HEK293 (cell line): ENCODE data around the gene SETD2.

Experiments
- CTCF ChIA-PET: fragments of 350-600 bp; formaldehyde crosslinking; extraction: SDS; loops from one replicate; lab custom pipeline; 2021; ENCODE audit warnings: antibody characterized with exemption; lab: Yijun Ruan, JAX
- POLR2A ChIA-PET: fragments of 300-600 bp; formaldehyde crosslinking; extraction: SDS; loops from one replicate; lab custom pipeline; 2020; ENCODE audit warnings: antibody characterized with exemption, inconsistent platforms; lab: Yijun Ruan, JAX
- H3K27ac ChIP-seq: fragments of 200-500 bp; sonication (Bioruptor generic); 2 replicates; pipeline ENCODE4 v1.5.1; 2014; ENCODE audit warnings: low read depth, low read length, control low read depth, inconsistent platforms; ENCODE audit errors: extremely low read depth
- H3K36me3 ChIP-seq, 2 experiments: fragments of 200-500 bp in 1 of 2; sonication (Bioruptor generic) in 1 of 2; 1 replicate in 1 of 2; 2 replicates in 1 of 2; pipeline ENCODE4 v1.5.1; 2014 to 2017; ENCODE audit warnings: inconsistent platforms in 2 of 2, low read length in 2 of 2; ENCODE audit not compliant: control insufficient read depth in 2 of 2, insufficient read depth in 1 of 2
- H3K4me1 ChIP-seq: fragments of 200-500 bp; sonication (Bioruptor generic); 2 replicates; pipeline ENCODE4 v1.5.1; 2014; ENCODE audit warnings: mild to moderate bottlenecking, low read length, inconsistent platforms; ENCODE audit not compliant: control insufficient read depth, insufficient read depth
- H3K4me3 ChIP-seq: 2 replicates; pipeline ENCODE4 v1.5.1; 2011; ENCODE audit warnings: low read depth, mild to moderate bottlenecking, control low read depth, low read length, moderate library complexity
- H3K9me3 ChIP-seq: fragments of 200-500 bp; sonication (Bioruptor generic); 2 replicates; pipeline ENCODE4 v1.5.1; 2014; ENCODE audit warnings: low read depth, low read length, inconsistent platforms; ENCODE audit not compliant: control insufficient read depth, insufficient read depth
- GLI4 ChIP-seq: fragments of 450-650 bp; formaldehyde crosslinking; IDR thresholded peaks from 2 replicates; pipeline ENCODE4 v1.5.1; 2016; ENCODE audit warnings: missing biosample characterization, missing genetic modification characterization
- HOXA7 ChIP-seq: sonication (generic); formaldehyde crosslinking; IDR thresholded peaks from 2 replicates; pipeline ENCODE4 v1.8.1; 2022; ENCODE audit warnings: missing genetic modification reagents, borderline replicate concordance
- YY2 ChIP-seq: fragments of 450-650 bp; formaldehyde crosslinking; IDR thresholded peaks from 2 replicates; pipeline ENCODE4 v1.5.1; 2016; ENCODE audit warnings: missing biosample characterization, missing genetic modification characterization
- ZBTB7A ChIP-seq: fragments of 450-650 bp; formaldehyde crosslinking; IDR thresholded peaks from 2 replicates; pipeline ENCODE4 v1.5.1; 2016; ENCODE audit warnings: low read depth, missing biosample characterization, missing genetic modification characterization
- ZFP69B ChIP-seq: fragments of 450-650 bp; formaldehyde crosslinking; IDR thresholded peaks from 2 replicates; pipeline ENCODE4 v1.5.1; 2016; ENCODE audit warnings: missing biosample characterization, missing genetic modification characterization
- ZNF112 ChIP-seq: fragments of 450-650 bp; formaldehyde crosslinking; IDR thresholded peaks from 2 replicates; pipeline ENCODE4 v1.5.0; 2017; ENCODE audit warnings: missing biosample characterization, missing genetic modification characterization
- ZNF114 ChIP-seq: fragments of 450-650 bp; formaldehyde crosslinking; IDR thresholded peaks from 2 replicates; pipeline ENCODE4 v1.5.0; 2017; ENCODE audit warnings: missing biosample characterization, missing genetic modification characterization
- ZNF16 ChIP-seq: fragments of 450-650 bp; formaldehyde crosslinking; IDR thresholded peaks from 2 replicates; pipeline ENCODE4 v1.5.1; 2016; ENCODE audit warnings: low read depth, missing biosample characterization, missing genetic modification characterization
- ZNF169 ChIP-seq: fragments of 450-650 bp; formaldehyde crosslinking; IDR thresholded peaks from 2 replicates; pipeline ENCODE4 v1.5.1; 2016; ENCODE audit warnings: missing biosample characterization, missing genetic modification characterization
- ZNF354C ChIP-seq: fragments of 450-650 bp; formaldehyde crosslinking; IDR thresholded peaks from 2 replicates; pipeline ENCODE4 v1.5.1; 2016; ENCODE audit warnings: missing biosample characterization, missing genetic modification characterization, low read depth, borderline replicate concordance
- ZNF416 ChIP-seq: fragments of 450-650 bp; formaldehyde crosslinking; IDR thresholded peaks from 2 replicates; pipeline ENCODE4 v1.5.1; 2016; ENCODE audit warnings: missing biosample characterization, missing genetic modification characterization
- ZNF521 ChIP-seq: fragments of 450-650 bp; formaldehyde crosslinking; IDR thresholded peaks from 2 replicates; pipeline ENCODE4 v1.5.1; 2017; ENCODE audit warnings: missing biosample characterization, mild to moderate bottlenecking, missing genetic modification characterization
- ZNF610 ChIP-seq: fragments of 450-650 bp; formaldehyde crosslinking; IDR thresholded peaks from 2 replicates; pipeline ENCODE4 v1.5.1; 2016; ENCODE audit warnings: missing biosample characterization, missing genetic modification characterization, borderline replicate concordance
- ZNF660 ChIP-seq: fragments of 450-650 bp; IDR thresholded peaks from 2 replicates; pipeline ENCODE4 v1.5.1; 2018; ENCODE audit warnings: missing biosample characterization, mild to moderate bottlenecking, missing genetic modification characterization
- ZNF768 ChIP-seq: fragments of 450-650 bp; formaldehyde crosslinking; IDR thresholded peaks from 2 replicates; pipeline ENCODE4 v1.5.1; 2018; ENCODE audit warnings: missing biosample characterization, mild to moderate bottlenecking, missing genetic modification characterization
- ZNF777 ChIP-seq: fragments of 450-650 bp; formaldehyde crosslinking; IDR thresholded peaks from 2 replicates; pipeline ENCODE4 v1.5.1; 2017; ENCODE audit warnings: missing biosample characterization, missing genetic modification characterization, borderline replicate concordance
- ZNF791 ChIP-seq: fragments of 450-650 bp; formaldehyde crosslinking; IDR thresholded peaks from 2 replicates; pipeline ENCODE4 v1.5.1; 2016; ENCODE audit warnings: missing biosample characterization, missing genetic modification characterization
- ZSCAN16 ChIP-seq: fragments of 450-650 bp; formaldehyde crosslinking; IDR thresholded peaks from 2 replicates; pipeline ENCODE4 v1.5.1; 2016; ENCODE audit warnings: missing biosample characterization, missing genetic modification characterization
- TF ChIP-seq, protein P1 (sequence below): fragments of 450-650 bp; formaldehyde crosslinking; IDR thresholded peaks from 2 replicates; pipeline ENCODE4 v1.5.1; 2016; ENCODE audit warnings: missing biosample characterization, missing genetic modification characterization
- TF ChIP-seq, protein P2 (sequence below): IDR thresholded peaks from 2 replicates; pipeline ENCODE4 v1.6.1; 2011; ENCODE audit warnings: mild to moderate bottlenecking, low read depth, low read length, borderline replicate concordance
- TF ChIP-seq, protein P3 (sequence below): fragments of 450-650 bp; formaldehyde crosslinking; IDR thresholded peaks from 2 replicates; pipeline ENCODE4 v1.5.1; 2016; ENCODE audit warnings: missing biosample characterization, missing genetic modification characterization
- TF ChIP-seq, protein P4 (sequence below): fragments of 450-650 bp; formaldehyde crosslinking; IDR thresholded peaks from 2 replicates; pipeline ENCODE4 v1.5.1; 2016; ENCODE audit warnings: missing biosample characterization, missing genetic modification characterization
- TF ChIP-seq, protein P5 (sequence below): fragments of 450-650 bp; formaldehyde crosslinking; IDR thresholded peaks from 2 replicates; pipeline ENCODE4 v1.5.1; 2017; ENCODE audit warnings: missing biosample characterization, missing genetic modification characterization

SETD2 gene

DNA sequence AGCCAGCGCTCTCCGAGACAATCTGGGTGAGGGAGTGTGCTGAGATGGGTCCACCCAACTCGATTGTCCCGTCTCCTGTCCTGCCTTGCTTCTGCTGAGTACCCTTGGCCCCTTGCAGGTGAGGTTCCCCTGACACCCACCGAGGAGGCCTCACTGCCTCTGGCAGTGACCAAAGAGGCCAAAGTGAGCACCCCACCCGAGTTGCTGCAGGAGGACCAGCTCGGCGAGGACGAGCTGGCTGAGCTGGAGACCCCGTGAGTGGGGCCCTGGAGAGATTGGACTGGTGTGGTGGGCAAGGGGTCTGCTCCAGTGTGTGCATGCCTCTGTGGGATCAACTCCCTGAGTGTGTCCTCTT, 160.9 kb downstream of the SETD2 start (continued):
- TF ChIP-seq ZNF777 (tag by site-specific recombination) (no peak), ZNF610 (tag by site-specific recombination) (no peak), ZNF768 (tag by site-specific recombination) (no peak)
- TF ChIP-seq, protein P1, sequence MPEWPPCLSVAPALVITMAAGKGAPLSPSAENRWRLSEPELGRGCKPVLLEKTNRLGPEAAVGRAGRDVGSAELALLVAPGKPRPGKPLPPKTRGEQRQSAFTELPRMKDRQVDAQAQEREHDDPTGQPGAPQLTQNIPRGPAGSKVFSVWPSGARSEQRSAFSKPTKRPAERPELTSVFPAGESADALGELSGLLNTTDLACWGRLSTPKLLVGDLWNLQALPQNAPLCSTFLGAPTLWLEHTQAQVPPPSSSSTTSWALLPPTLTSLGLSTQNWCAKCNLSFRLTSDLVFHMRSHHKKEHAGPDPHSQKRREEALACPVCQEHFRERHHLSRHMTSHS (tag by site-specific recombination): no peak

DNA sequence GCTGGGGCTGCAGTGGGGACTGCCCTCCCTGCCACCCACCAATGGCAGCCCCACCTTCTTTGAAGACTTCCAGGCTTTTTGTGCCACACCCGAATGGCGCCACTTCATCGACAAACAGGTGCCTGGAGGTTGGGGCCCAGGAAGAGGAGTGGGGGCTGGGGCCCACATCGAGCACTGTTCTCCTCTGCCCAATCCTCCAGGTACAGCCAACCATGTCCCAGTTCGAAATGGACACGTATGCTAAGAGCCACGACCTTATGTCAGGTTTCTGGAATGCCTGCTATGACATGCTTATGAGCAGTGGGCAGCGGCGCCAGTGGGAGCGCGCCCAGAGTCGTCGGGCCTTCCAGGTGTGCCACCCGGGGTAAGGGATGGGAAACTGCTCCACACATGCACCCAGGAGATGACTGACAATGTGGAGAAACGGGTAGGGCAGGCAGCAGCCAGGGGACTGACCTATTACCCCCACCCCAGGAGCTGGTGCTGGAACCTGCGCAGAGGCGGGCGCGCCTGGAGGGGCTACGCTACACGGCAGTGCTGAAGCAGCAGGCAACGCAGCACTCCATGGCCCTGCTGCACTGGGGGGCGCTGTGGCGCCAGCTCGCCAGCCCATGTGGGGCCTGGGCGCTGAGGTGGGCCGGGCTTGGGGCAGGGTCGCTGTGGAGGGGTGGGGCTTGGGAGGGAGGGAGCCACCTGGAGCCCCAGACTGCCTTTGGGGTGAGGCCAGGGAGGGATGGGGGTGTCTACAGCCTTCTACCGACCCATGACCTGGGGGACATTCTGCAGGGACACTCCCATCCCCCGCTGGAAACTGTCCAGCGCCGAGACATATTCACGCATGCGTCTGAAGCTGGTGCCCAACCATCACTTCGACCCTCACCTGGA, 161.5 kb downstream of the SETD2 start:
- ChIA-PET POLR2A (no interaction called here), CTCF (interaction anchor here (0.6 to 1.0 kb wide), 2 partner anchors 18 to 302 kb away, joined by 3 read pairs; no protein-coding TSS in a partner anchor)
- Histone ChIP-seq H3K27ac (no peak overlapping the region), H3K4me3 (no peak overlapping the region), H3K4me1 (no peaks in the 10 kb centered on the region), H3K36me3 (peaks cover 0 to 88% of the 10 kb centered on the region in 2 experiments; a peak in 1 of 3 replicates), H3K9me3 (no peaks in the 10 kb centered on the region)
- no peak for TF ChIP-seq HOXA7 (CRISPR knock-in tag)
- no peak for TF ChIP-seq ZNF660 (tag by site-specific recombination)
- TF ChIP-seq, protein P2, sequence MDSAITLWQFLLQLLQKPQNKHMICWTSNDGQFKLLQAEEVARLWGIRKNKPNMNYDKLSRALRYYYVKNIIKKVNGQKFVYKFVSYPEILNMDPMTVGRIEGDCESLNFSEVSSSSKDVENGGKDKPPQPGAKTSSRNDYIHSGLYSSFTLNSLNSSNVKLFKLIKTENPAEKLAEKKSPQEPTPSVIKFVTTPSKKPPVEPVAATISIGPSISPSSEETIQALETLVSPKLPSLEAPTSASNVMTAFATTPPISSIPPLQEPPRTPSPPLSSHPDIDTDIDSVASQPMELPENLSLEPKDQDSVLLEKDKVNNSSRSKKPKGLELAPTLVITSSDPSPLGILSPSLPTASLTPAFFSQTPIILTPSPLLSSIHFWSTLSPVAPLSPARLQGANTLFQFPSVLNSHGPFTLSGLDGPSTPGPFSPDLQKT: no peak
- TF ChIP-seq ZNF114 (tag by site-specific recombination): no peak
- no peak for TF ChIP-seq ZNF791
- TF ChIP-seq ZNF169 (tag by site-specific recombination): no peak
- TF ChIP-seq ZNF521 (tag by site-specific recombination): no peak
- TF ChIP-seq ZBTB7A: no peak
- no peak for TF ChIP-seq YY2 (tag by site-specific recombination)
- no peak for TF ChIP-seq ZNF112

DNA sequence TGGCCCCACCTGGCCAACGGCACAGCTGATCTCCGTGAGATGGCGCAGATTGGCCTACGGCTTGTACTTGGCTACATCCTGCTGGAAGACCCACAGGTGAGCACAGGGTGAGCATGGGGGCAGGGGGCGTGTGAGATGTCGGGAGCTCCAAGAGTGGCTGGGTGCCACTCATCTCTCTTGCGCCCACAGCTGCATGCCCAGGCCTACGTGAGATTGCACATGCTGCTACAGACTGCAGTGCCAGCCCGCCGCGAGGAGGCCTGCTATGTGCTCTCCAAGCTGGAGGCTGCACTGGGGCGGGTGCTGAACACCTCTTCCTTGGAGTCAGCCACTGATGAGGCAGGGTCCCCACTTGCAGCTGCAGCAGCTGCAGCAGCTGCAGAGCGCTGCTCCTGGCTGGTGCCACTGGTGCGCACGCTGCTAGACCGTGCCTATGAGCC, 162.2 kb downstream of the SETD2 start:
- CTCF ChIA-PET: interaction anchor here (0.6 to 1.0 kb wide), 3 partner anchors 19 to 323 kb away, joined by 3 to 4 read pairs (median 3); no protein-coding TSS in a partner anchor

More for the DNA sequence above, 162.2 kb downstream of the SETD2 start:
- Histone ChIP-seq H3K36me3 (peaks cover 0 to 82% of the 10 kb centered on the region in 2 experiments; a peak in 1 of 3 replicates), H3K4me1 (no peaks in the 10 kb centered on the region), H3K4me3 (no peak overlapping the region), H3K27ac (no peak overlapping the region), H3K9me3 (no peaks in the 10 kb centered on the region)
- TF ChIP-seq ZNF16 (tag by site-specific recombination) (no peak), YY2 (tag by site-specific recombination) (no peak), ZNF354C (no peak), ZSCAN16 (tag by site-specific recombination) (no peak), ZNF416 (tag by site-specific recombination) (no peak), ZFP69B (tag by site-specific recombination) (no peak), GLI4 (no peak)
- TF ChIP-seq, protein P3, sequence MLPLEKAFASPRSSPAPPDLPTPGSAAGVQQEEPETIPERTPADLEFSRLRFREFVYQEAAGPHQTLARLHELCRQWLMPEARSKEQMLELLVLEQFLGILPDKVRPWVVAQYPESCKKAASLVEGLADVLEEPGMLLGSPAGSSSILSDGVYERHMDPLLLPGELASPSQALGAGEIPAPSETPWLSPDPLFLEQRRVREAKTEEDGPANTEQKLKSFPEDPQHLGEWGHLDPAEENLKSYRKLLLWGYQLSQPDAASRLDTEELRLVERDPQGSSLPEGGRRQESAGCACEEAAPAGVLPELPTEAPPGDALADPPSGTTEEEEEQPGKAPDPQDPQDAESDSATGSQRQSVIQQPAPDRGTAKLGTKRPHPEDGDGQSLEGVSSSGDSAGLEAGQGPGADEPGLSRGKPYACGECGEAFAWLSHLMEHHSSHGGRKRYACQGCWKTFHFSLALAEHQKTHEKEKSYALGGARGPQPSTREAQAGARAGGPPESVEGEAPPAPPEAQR (tag by site-specific recombination): no peak
- TF ChIP-seq, protein P4, sequence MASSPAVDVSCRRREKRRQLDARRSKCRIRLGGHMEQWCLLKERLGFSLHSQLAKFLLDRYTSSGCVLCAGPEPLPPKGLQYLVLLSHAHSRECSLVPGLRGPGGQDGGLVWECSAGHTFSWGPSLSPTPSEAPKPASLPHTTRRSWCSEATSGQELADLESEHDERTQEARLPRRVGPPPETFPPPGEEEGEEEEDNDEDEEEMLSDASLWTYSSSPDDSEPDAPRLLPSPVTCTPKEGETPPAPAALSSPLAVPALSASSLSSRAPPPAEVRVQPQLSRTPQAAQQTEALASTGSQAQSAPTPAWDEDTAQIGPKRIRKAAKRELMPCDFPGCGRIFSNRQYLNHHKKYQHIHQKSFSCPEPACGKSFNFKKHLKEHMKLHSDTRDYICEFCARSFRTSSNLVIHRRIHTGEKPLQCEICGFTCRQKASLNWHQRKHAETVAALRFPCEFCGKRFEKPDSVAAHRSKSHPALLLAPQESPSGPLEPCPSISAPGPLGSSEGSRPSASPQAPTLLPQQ (tag by site-specific recombination): no peak
- TF ChIP-seq, protein P5, sequence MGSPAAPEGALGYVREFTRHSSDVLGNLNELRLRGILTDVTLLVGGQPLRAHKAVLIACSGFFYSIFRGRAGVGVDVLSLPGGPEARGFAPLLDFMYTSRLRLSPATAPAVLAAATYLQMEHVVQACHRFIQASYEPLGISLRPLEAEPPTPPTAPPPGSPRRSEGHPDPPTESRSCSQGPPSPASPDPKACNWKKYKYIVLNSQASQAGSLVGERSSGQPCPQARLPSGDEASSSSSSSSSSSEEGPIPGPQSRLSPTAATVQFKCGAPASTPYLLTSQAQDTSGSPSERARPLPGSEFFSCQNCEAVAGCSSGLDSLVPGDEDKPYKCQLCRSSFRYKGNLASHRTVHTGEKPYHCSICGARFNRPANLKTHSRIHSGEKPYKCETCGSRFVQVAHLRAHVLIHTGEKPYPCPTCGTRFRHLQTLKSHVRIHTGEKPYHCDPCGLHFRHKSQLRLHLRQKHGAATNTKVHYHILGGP (tag by site-specific recombination): no peak
- POLR2A ChIA-PET: no interaction called here
